NCI-H345 (cell line): ENCODE results near the gene MLLT3.

Experiments
- DNase-seq: peaks from one replicate; lab custom pipeline; 2025; lab: John Stamatoyannopoulos, UW

Gene MLLT3

GRCh38 chr9:20557285-20557684 lies 65.0 kb downstream of the MLLT3 start:
- DNase-seq, result no peak

- no peak for DNase-seq
These were observed 68.6 kb downstream of the MLLT3 start for GRCh38 chr9:20553558-20554149.

GRCh38 chr9:20552874-20553557 lies 69.3 kb downstream of the MLLT3 start:
- DNase-seq, result no peak

DNA sequence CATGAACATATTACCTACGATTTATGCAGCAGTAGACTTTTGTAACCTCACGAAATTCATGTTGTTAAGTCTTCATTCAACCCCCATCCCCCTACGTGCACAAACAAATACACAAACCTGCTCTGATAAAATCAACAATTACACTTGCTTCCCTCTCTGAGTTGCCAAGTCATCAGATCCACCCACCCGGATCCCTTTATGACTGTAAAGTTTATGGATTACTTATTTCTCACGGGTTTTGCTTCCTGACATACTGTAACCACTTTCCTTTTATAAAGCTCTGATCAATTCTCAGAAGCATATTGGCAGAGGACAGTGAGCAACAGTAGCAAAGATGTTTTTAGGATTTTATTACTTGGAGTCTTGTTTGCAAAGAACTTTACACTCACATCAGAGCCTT lies 70.5 kb downstream of the MLLT3 start:
- DNase-seq, result no peak

GRCh38 chr9:20551236-20551635 lies 71.1 kb downstream of the MLLT3 start:
- DNase-seq, result no peak

GRCh38 chr9:20550326-20550725 lies 72.0 kb downstream of the MLLT3 start:
- no peak for DNase-seq

- no peak for DNase-seq
These were observed 73.2 kb downstream of the MLLT3 start for GRCh38 chr9:20549053-20549452.

- DNase-seq, result no peak
These were observed 77.2 kb downstream of the MLLT3 start for GRCh38 chr9:20545023-20545622.

GRCh38 chr9:20540169-20540863 lies 82.0 kb downstream of the MLLT3 start:
- DNase-seq, result no peak

DNA sequence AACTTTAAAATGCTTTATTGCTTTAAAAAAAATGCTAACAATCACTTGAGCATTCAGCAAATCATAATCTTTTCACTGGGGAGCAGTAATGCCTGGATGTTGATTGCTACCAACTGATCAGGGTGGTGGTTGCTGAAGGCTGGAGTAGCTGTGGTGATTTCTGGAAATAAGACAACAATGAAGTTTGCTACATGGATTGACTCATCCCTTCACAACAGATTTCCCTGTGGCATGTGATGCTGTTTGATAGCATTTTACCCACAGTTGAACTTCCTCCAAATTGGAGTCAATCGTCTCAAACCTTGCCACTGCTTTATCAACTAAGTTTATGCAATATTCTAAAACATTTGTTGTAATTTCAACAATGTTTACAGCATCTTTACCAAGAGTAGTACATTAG lies 83.3 kb downstream of the MLLT3 start:
- no peak for DNase-seq

DNA sequence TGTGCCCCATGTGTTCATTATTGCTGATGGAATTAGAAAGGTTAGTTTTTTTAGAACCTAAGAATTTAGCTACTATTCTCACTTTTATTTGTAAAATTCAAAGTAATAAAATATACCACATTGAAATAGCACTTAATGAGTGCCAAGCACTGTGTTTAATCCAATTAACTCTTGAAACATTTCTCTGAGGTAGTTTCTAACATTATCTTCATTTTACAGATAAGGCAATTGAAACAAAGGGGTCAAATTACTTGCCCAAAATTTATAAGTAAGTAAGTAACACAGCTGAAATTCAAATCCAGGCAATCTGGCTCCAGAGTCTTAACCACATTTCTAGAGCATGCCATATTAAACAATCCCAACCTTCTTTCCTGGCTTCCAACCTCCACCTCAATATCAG lies 84.2 kb downstream of the MLLT3 start:
- no peak for DNase-seq

- no peak for DNase-seq
These were observed 85.0 kb downstream of the MLLT3 start for GRCh38 chr9:20537294-20537693.

GRCh38 chr9:20532584-20532983 lies 89.7 kb downstream of the MLLT3 start:
- DNase-seq, result no peak

DNA sequence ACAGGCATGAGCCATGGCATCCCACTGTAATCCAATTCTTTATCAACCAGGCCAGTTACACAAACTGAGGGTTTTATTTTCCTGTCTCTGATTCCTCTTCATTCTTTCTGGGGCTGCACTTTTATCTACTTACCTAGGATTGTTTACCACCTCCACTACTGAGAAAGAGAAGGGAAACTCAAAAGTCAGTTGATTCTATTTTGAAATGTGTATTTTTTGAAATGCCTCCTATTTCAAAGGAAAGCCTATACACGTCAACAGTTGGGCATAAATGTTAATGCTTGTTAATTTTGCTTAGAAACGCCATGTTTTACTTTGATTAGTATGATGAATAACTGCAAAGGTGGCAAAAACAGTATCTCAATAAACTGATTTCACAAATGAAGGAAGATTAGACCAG lies 92.5 kb downstream of the MLLT3 start:
- DNase-seq, result no peak

DNA sequence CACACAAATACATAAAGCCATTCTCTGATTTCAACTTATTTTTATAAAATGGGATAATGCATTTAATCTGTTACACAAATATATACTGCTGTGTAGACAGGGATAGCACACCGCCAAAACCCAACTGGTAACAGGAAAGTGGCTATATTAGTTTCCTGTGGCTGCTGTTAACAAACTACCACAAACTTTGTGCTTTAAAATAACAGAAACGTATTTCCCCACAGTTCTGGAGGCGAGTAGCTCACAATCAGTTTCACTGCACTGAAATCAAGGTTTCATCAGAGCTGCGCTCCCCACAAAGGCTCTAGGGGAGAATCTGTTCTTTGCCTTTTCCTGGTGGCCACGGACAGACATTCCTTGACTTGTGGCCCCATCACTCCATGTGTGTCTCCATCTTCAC lies 94.0 kb downstream of the MLLT3 start:
- no peak for DNase-seq

DNA sequence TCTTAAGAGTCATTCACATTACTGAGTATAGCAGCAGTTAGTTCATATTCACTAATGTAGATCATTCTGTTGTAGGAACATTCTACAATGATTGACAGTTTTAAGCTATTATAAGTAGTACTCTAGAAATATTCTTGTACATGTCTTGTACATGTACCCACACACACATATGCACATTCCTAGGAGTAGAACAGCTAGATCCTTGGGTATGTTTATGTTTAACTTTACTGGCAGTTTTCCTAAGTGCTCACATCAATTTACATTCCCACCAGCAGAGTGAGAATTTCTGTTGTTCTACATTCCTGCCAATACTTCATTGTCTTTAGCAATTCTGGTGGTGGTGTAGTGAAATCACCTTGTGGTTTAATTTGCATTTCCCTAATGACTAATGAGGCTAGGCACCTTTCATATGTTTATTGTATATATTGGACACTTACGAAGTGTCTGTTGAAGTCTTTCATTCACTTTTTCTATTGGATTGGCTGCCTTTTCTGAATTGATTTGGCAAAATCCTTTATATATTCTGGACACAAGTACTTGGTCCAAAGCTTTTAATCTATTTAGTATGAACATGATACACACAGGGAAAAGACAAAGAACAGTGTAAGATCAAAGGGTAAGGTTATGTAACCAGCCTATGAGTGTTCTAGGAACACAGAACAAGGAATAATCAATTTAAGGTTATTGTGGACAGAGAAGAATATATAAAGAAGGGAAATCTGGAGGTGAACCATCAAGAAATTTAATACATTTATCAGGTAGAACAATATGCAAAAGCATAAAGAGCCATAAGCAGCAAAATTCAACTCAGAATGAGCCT lies 95.6 kb downstream of the MLLT3 start:
- DNase-seq, result no peak

- no peak for DNase-seq
These were observed 97.5 kb downstream of the MLLT3 start for GRCh38 chr9:20524776-20525175.

GRCh38 chr9:20518737-20519136 lies 103.6 kb downstream of the MLLT3 start:
- DNase-seq, result no peak

- DNase-seq, result no peak
These were observed 109.0 kb downstream of the MLLT3 start for GRCh38 chr9:20513126-20513913.

DNA sequence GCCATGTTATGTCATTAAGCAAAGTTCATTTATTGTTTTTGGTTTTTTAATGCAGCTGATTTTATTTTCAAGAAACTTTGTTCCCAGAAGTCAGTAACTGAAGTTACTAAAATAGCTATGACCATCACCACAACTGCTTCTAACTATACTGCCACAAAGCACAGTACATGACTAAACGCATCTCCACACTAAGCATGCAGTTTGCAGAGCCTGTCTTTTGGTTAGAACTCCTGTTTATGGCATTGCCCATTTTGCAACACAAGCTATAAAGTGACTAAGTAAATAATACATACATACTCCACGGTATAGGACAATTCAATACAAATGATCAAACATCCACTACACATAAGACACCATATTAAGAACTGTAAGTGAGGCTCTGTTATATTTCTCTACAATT lies 109.7 kb downstream of the MLLT3 start:
- no peak for DNase-seq

DNA sequence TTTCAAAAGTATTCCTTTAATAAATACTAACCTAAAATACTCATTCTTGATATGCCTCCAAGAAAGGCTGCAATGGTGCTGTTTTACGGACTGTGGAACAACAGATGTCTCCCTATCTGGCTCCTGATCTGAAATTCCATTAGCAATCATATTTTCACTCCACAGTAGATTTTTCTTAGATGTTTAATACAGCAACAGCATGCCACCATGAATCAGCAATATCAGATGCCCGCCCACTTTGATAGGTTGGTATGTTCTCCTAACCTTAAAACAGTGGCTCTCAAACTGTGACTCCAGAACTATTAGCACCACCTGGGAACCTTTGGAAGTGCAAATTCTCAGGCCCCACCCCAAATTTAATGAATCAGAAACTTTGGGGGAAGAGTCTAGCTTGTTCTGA lies 110.2 kb downstream of the MLLT3 start:
- no peak for DNase-seq
